Brain microvascular endothelial cell (primary cell): ENCODE data around the gene SASH1.

Experiments used
- DNase-seq: peaks from one replicate; pipeline ENCODE4 v3.0.0-alpha.2; 2020
- H3K27ac ChIP-seq: fragments of 250-450 bp; sonication (Bioruptor Pico); 2 replicates; pipeline ENCODE4 v1.5.1; 2020; ENCODE audit warnings: mild to moderate bottlenecking, moderate library complexity
- H3K27me3 ChIP-seq: fragments of 250-450 bp; sonication (Bioruptor Pico); replicated peaks from 2 replicates; pipeline ENCODE4 v1.5.1; 2020; ENCODE audit warnings: mild to moderate bottlenecking
- H3K36me3 ChIP-seq: fragments of 250-450 bp; sonication (Bioruptor Pico); replicated peaks from 2 replicates; pipeline ENCODE4 v1.5.1; 2020; ENCODE audit warnings: mild to moderate bottlenecking
- H3K4me3 ChIP-seq: 2 replicates; pipeline ENCODE4 v1.5.1; 2011; ENCODE audit warnings: low read depth, mild to moderate bottlenecking, control low read depth, low read length, moderate library complexity
- in situ Hi-C: cut with HindIII; loops from 2 replicates; pipeline ENCODE4 v1.10.0; 2017; ENCODE audit warnings: low sequenced_read_pairs, low pct_ligation_motif_present
- TF ChIP-seq, protein P1 (sequence below): IDR thresholded peaks from 2 replicates; pipeline ENCODE4 v1.5.1; 2011; ENCODE audit warnings: low read depth, mild to moderate bottlenecking, moderate library complexity, low read length, control low read depth, inconsistent platforms; ENCODE audit errors: missing control alignments

Gene SASH1

DNA sequence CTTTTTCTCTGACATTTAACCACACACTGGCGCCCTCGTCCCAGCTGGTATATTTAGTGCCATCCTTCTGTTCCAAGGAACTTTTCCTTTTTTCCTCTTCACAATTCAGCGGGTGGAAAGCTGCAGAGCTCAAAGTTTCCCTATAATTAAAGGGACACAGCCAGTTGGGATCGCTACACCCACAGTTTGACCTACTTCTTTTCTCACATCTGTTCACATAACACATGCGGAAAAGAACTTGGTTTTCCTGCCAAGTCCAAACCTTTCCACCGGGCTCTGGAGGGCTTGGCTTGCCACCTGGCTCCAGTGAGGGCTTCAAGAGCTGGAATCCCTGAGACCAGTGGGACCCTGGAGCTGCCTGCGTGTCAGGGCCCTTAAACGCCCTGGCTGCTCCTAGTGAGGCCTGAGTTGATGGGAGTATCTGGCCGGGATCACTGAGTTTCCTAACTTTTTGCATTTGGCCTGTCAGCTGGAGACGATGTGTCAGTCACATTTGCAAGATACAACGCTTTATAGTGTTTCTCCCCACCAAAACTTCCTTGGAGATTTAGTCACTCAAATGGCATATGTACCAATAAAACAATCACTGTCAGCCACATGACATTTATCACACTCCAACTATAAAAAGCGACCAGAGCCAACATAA, 176.0 kb downstream of the SASH1 start:
- no peak overlapping the region for H3K4me3 ChIP-seq
- TF ChIP-seq, protein P1, sequence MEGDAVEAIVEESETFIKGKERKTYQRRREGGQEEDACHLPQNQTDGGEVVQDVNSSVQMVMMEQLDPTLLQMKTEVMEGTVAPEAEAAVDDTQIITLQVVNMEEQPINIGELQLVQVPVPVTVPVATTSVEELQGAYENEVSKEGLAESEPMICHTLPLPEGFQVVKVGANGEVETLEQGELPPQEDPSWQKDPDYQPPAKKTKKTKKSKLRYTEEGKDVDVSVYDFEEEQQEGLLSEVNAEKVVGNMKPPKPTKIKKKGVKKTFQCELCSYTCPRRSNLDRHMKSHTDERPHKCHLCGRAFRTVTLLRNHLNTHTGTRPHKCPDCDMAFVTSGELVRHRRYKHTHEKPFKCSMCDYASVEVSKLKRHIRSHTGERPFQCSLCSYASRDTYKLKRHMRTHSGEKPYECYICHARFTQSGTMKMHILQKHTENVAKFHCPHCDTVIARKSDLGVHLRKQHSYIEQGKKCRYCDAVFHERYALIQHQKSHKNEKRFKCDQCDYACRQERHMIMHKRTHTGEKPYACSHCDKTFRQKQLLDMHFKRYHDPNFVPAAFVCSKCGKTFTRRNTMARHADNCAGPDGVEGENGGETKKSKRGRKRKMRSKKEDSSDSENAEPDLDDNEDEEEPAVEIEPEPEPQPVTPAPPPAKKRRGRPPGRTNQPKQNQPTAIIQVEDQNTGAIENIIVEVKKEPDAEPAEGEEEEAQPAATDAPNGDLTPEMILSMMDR = no peak
- H3K36me3 ChIP-seq = peaks cover 9% of the 10 kb centered on the region
- in situ Hi-C loops = no loop called here
- no peak overlapping the region for H3K27ac ChIP-seq
- DNase-seq = no peak
- H3K27me3 ChIP-seq = no peaks in the 10 kb centered on the region

DNA sequence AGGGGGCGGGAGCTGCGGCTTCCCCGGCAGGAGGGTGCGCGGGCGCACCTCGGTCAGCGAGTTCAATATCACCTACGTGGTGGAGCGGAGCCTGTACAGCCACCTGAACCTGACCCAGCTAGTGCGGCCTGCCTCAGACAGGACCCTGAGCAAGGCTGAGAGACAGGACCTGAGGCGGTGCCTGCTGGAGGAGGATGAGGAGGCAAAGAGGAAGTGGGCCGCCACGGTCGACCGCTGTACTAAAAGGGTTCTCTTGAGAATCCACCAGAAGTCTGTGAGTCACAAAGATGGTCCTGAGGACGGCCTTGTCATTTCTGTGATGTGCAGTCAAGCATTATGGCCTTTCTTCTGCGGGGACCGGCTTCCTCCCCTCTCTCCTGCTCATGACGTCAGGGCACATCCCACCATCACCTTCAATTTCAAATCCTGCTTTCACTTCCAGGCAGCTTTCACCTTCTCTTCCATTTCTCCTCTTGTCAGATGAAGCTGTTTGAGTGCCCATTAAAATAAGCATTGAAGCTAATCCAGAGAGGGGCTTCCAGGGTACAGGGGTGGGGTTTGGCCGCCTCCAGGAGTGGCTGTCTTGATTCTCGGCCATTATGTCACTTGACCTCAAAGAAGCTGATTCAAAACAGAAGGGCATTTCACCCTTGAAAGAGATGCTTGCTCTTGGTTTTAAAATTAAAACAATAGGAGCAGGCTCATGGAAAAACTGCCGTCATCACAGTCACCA, 177.6 kb downstream of the SASH1 start:
- no peaks in the 10 kb centered on the region for H3K27me3 ChIP-seq
- no peak for DNase-seq
- no peak overlapping the region for H3K4me3 ChIP-seq
- peaks cover 9% of the 10 kb centered on the region for H3K36me3 ChIP-seq
- in situ Hi-C loops = no loop called here
- H3K27ac ChIP-seq = no peak overlapping the region
- TF ChIP-seq, protein P1 = no peak

DNA sequence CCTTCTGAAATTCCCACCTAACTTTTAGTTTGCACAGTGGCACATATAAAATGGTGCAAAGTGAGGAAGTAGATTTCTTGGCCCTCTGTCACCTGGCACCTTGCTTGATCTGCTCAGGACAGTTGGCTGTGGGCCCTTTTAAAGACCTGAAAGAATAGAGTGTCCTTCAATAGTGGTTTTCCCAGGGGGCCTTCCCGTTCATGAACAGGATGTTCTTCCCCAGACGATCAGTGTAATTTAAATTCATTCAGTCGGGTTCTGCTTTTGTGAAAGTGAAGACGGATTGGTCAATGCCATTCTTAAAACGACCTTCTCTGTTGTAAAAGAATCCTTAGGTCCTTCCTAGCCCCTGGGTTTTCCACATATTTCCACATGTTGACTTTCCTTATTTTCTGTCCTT, 178.5 kb downstream of the SASH1 start:
- Histone ChIP-seq H3K27me3 (no peaks in the 10 kb centered on the region), H3K36me3 (peaks cover 9% of the 10 kb centered on the region), H3K27ac (peak overlapping the region; percentile 100), H3K4me3 (no peak overlapping the region)
- in situ Hi-C loops = no loop called here
- TF ChIP-seq, protein P1 = no peak
- no peak for DNase-seq

DNA sequence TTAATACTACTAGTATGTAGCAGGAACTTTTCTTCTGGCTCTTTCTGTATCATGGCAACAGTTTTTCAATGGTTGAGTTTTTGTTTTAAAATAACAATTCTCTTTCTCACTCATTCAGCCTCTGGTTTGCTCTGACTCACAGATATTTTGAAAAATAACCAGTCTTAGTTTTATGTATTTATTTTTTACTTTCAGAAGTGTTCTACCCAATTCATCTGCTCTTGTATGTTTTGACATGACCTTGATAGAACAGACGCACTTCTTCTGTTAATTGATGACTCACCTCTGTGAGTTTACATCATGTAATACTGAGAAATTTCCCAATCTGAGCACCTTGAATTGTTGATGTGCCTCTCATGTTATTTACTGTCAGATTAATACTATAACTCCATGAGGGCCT, 178.9 kb downstream of the SASH1 start:
- Histone ChIP-seq H3K4me3 (no peak overlapping the region), H3K36me3 (peaks cover 9% of the 10 kb centered on the region), H3K27me3 (no peaks in the 10 kb centered on the region), H3K27ac (peak overlapping the region; percentile 100)
- no peak for DNase-seq
- in situ Hi-C loops = no loop called here
- TF ChIP-seq, protein P1 = no peak

DNA sequence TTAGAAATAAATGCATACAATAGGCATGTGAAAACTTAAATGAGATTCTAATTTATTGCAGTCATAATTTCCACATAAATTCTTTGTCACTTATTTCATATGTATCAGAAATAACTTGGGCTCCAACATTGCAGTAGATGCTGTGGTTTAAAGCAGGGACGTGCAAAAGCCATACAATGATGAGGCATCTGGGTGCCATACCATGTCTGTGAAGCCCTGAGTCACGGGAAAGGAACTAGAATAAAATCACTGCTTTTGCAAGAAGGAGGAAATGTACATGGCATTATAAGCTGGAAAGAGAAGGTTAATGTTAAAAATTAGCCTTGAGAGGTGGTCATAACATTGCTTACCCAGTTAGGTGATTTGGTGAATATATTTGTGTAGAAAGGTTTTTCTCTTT, 180.4 kb downstream of the SASH1 start:
- DNase-seq = peak; percentile 85
- in situ Hi-C loops = no loop called here

More for the DNA sequence above, 180.4 kb downstream of the SASH1 start:
- Histone ChIP-seq H3K36me3 (peaks cover 12% of the 10 kb centered on the region), H3K27ac (peak overlapping the region; percentile 100), H3K27me3 (no peaks in the 10 kb centered on the region), H3K4me3 (no peak overlapping the region)
- TF ChIP-seq, protein P1 = no peak
